Activated CD8-positive, alpha-beta memory T cell treated with anti-CD3 and anti-CD28 coated beads, Interleukin-2, amount 50 U/mL, for 48 hours (primary cell): ENCODE data around the gene C11orf86.
"Not testable (repeated sequence)": the region's sequence is repeated elsewhere in the genome, so short reads cannot be mapped to it uniquely, and the experiment has no call there.

ENCODE experiments used
- DNase-seq: peaks from one replicate; pipeline ENCODE4 v3.0.0-alpha.2; 2020

C11orf86 gene

DNA sequence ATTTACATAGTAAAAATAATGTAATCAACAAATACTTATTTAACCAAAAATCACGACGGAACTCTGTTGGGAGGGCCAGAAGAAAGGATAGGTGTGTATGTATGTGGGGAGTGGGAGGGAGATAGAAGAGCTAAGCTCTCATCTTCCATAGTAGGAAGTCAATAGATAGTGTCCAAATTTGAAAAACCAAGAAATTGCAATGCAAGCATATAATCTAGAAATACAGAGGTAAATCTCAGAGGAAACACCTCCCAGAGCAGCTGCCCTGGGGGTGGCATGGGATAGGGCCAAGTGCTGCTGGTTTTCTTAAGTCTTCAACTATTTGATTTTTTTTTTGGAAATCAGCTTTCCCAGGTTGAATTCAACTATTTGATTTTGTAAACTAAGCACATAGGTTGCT lies 16.9 kb downstream of the C11orf86 start:
- no peak for DNase-seq

DNA sequence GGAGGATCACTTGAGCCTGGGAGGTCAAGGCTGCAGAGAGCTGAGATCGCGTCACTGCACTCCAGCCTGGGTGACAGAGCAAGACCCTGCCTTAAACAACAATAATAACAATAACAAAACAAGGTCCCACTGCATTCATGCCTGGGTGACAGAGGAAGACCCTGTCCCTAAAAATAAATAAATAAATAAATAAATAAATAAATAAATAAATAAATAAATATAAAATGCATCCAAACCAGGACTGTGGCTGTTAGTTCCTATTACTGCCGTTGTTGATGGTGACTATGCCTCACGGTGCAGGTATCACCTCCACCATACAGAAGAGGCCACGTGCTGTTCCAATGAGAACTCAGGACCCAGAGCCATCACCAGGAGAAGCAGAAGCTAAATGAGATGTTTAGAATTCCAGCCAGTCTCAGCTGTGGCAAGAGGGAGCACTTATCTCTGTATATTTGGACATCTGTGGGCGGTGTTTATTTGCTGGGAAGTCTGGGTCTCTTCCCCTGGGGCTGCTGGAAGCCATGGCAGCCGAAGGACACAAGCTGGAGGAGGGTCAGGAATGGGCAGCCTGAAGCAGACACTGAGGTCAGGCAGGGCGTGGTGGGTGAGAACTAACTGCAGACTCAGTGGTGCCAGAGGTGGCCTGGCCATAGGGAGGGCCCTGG lies 21.6 kb downstream of the C11orf86 start:
- DNase-seq, result no peak

DNA sequence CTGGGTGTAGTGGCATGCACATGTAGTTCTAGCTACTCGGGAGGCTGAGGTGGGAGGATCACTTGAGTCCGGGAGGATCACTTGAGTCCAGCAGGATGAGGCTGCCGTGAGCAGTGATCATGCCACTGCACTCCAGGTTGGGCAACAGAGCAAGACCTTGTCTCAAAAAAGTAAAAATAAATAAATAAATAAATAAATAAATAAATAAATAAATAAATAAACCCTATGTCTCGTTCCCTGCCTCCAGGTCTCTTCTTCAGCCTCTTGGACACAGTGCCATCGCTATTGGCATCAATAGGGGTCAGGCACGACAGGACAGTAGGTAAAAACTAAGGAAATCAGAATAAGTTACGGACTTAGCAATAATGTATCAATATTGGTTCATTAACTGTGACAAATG lies 24.5 kb downstream of the C11orf86 start:
- no peak for DNase-seq

DNA sequence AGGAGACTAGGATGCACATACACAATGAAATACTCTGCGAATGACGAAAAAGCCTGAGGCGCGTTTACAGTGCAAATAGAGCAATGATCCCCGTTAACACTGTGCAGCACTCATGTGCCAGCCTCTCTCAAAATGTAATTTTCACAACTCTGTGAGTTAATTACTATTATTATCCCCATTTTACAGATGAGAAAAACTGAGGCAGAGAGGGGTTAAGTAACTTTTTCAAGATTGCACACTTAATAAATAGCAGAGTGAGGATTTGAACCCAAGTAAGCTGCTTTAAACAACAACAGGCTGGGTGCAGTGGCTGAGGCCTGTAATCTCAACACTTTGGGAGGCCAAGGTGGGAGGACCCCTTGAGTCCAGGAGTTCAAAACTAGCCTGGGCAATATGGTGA lies 26.2 kb downstream of the C11orf86 start:
- no peak for DNase-seq

DNA sequence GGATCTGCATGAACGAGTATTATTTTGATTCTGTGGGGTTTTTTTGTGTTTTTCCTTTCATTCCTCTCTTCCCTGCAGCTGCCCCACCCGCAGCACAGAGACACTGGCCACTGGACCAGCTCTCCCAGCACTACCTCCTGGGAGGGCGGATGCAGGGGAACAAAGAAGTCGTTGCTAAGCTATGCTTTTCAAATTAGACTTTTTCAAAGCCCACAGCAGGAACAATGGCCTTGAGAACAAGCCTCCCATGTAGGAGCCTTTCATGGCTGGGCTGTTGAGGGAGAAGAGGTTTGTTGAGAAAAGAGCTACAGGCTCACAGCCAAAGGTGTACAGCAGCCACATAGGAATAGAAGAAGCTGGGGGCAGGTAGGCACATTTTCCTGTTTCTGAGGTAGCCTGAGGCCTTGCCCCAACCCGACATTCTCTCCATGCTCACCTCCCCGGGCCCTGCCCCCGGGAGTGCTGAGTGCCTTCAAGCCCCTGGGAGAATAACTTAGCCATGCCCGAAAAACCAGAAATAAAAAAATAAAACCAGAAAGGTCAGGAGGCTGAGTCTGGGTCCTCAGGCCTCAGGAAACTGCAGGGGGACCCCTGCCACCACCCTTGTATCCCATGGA lies 27.3 kb downstream of the C11orf86 start:
- DNase-seq, result no peak

DNA sequence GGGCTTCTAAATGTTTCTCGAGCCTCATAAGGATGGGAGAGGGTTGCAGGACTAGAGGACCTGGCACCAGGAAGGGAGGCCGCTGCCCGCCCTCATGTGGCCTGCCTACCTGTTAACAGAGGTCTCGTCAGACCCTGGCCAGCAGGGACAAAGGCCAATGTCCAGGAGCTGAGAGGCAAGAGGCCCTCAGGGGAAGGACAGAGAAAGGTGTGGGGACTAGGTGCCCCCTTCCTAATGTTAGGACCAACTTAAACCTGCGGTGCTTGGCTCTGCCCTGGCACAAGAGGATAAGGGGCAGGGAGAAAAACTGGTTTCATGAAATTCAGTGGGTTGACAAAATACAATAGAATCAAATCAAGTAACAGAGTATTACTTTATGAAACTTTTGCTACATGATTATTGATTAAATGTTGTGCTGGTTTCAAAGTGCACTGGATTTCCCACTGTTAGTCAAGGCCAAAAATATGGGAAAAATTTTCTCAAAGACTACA lies 27.9 kb downstream of the C11orf86 start:
- no peak for DNase-seq

DNA sequence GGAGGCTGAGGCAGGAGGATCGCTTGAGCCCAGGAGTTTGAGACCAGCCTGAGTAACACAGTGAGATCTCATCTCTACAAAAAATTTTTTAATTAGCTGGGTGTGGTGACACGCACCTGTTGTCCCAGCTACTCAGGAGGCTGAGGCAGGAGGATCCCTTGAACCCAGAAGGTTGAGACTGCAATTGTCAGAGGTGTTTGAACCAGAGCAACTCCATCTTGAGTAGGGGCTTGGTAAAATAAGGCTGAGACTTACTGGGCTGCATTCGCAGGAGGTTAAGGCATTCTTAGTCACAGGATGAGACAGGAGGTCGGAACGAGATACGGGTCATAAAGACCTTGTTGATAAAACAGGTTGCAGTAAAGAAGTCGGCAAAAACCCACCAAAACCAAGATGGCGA lies 30.1 kb downstream of the C11orf86 start:
- DNase-seq, result not testable (repeated sequence)

DNA sequence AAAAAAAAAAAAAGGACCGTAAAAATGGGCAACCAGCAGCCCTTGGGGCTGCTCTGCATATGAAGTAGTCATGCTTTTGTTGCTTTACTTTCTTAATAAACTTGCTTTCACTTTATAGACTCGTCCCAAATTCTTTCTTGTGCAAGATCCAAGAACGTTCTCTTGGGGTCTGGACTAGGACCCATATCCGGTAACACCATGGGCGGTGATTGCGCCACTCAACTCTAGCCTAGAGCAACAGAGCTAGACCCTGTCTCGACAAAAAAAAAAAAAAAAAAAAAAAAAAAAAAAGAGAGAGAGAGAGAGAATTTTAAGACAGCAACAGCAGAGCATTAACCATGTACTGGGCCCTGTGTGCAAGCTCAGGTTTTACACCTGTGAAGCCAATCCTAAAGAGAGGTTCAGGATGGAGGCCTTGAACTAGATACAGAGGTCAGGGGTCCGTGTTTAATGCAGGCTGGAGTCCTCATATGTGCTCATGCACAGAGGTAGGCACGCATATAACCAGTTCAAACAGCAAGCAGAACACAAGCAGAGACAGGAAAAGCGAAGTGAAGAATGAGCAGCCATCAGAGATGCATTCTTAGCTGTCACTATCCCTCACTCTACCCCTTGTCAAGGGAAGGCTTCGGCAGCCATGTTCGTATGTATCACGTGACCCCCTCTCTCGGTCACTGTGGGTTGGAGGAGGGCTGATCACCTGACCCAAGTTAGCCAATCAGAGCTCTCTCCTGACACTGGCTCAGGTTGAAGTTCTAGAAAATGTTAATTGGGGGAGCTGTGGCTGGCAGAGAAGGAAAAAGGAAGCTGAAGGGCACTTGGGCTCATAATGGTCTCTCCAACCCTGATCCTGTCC lies 31.2 kb downstream of the C11orf86 start:
- DNase-seq, result no peak

DNA sequence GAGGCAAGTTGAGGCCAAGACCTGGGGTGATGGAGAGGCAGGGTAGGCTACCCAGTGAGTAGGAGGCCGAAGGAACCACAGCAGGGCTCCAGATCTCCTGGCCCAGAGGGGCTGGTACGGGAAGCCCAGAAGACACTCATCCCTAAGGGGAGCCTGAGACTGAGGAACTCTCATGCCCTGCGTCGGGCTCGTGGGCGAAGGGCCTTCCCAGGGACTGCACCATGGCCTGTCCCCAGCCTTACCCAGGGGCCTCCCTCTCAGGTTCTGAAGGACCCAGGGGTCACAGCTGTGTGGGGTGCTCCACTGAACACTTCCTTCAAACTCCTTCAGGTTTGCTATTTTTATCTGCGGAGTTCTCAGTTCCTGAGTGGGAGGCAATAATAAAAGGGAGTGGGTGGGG lies 32.0 kb downstream of the C11orf86 start:
- no peak for DNase-seq

DNA sequence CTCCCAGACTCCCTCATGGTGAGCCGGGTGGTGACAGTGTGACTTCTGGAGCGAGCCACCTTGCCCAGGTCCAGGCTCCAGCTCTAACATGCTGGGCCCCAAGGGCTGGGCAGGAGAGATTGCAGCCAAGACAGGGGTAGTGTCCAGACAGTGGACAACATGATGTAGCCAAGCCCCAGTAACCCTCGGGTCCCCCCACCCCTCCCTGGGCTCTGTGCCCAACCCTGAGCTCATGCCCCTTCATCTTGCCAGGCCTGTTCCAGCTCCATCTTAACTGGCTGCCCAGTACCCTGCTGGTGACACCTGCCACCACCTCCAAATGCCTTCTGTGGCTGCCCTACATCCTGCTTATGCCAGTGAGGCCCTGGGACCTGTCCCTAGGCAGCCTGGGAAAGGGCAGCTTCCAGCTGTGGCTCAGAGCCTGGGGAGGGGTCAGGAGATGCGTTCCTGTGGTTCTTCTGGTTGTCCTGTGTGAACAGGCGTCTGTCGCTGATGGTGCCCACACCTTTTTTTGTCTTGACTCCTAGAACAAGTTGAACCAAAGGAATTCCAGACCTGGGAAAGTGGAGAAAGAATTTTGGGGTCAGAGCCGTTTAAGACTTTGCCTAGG lies 35.3 kb downstream of the C11orf86 start:
- no peak for DNase-seq

DNA sequence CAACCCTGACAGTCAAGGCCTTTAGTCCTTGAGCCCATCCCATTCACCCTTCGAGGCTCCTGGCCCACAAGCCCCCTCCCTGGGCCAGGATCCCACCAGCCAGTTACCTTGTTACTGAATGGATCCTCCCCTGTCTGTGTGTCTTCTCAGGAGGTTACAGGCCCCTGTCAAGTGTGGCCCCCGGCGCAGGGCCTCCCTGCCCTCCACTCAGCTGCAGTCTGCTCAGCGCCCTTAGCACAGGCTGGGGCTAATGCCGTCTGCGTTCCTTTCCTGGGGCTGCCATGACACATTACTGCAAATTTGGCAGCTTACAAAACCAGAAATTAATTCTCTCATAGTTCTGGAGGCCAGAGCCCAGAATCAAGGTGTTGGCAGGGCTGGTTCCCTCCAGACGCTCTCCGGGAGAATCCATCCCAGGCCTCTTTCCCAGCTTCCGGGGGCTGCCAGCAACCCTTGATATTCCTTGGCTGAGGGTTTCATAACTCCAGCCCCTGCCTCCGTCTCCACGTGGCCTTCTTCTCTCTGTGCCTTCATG lies 38.5 kb downstream of the C11orf86 start:
- DNase-seq, result no peak

DNA sequence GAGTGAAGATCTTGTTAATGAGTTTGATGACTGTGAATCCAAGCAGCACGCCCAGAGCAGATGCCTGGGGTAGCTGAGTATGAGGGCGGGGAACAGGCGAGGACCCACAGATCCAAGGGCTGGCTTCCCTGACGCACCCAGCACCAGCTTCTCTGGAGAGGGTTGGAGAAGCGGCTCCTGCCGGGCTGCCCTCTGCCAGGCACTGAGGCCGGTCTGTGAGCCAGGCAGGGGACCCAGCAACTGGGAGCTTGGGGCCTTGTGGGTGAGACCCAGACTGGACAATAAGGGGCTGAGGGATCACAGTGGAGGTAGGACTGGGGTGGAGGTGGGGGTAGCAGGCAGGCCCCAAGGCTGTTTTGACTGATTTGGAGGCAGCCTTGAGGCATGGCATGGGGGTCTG lies 39.2 kb downstream of the C11orf86 start:
- no peak for DNase-seq

DNA sequence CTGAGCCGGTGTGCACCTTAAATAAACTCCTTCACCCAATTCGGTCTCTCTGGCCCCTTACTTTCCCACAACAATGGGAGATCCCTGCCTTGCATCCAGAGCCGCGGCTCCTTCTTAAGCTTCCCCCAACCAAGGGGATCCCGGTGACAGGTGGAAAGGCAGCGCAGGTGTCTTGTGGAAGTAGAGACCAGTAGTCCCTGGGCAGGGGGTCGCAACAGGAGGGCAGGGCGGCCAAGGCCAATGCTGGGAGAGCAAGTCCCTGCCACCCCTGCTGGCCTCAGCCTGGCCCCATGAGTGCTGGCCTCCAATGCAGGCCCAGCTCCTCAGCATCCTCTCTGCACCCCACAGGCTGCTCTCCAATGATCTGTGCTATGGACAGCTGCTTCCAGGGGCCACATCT lies 39.9 kb downstream of the C11orf86 start:
- no peak for DNase-seq

DNA sequence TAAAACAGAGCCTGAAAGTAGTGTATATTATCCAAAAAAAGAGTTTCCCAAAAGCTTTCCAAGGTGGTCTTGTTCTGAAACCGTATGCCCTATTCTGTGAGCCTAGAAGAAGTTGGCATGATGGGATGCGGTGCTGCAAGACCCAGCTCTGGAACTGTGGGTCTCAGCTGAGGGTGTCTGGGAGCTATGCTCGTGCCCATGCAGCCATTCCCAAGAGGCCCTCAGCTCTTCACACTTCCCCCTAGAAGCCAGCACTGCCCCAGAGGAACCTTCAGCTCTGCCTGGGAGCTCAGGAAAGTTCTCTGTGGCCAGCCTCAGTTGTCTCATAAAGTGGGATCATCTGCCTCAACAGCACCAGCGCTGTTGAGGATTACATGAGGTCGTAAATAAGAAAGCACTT lies 41.4 kb downstream of the C11orf86 start:
- no peak for DNase-seq

DNA sequence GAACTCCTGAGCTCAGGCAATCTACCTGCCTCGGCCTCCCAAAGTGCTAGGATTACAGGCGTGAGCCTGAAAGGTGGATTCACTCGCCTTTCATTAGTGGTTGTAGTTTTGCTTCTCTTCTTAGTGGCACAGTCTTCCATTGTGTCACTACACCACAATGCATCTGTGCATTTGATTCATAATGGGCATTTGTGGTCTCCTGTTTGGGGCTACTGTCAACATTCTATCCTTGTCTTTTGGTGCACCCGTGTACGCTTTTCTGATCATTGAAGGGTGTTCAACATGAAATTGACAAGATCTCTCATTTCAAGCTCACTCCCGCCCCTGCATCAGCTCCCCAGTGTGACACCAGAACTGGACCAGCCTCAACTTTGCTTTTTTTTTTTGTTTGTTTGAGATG lies 45.8 kb downstream of the C11orf86 start:
- no peak for DNase-seq

DNA sequence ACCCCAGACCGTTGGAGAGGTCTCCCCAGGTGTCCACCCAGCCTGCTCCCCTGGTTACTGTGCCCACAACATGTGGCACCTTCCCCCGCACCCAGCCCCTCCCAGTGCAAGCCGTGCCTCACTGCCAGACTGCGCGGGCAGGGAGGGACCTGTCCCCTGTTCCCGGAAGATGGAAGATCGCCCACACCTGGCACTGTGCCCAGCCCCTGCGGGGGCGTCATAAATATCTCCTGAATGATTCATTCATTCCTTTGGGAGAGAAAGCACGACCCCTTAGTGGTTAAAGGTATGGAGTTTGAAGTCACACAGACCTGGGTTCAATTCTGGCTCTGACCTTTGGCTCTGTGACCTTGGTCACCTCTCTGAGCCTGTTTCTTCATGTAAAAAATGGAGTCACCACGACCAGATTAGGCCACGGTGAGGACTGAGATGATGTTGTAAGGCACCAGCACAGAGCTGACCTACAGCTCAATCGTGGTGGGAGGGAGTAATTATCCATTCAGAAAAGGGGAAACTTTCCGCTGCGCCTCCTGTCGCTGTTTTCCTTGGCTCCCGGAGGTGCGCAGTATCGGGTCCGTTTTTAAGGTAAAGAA lies 47.3 kb downstream of the C11orf86 start:
- no peak for DNase-seq

DNA sequence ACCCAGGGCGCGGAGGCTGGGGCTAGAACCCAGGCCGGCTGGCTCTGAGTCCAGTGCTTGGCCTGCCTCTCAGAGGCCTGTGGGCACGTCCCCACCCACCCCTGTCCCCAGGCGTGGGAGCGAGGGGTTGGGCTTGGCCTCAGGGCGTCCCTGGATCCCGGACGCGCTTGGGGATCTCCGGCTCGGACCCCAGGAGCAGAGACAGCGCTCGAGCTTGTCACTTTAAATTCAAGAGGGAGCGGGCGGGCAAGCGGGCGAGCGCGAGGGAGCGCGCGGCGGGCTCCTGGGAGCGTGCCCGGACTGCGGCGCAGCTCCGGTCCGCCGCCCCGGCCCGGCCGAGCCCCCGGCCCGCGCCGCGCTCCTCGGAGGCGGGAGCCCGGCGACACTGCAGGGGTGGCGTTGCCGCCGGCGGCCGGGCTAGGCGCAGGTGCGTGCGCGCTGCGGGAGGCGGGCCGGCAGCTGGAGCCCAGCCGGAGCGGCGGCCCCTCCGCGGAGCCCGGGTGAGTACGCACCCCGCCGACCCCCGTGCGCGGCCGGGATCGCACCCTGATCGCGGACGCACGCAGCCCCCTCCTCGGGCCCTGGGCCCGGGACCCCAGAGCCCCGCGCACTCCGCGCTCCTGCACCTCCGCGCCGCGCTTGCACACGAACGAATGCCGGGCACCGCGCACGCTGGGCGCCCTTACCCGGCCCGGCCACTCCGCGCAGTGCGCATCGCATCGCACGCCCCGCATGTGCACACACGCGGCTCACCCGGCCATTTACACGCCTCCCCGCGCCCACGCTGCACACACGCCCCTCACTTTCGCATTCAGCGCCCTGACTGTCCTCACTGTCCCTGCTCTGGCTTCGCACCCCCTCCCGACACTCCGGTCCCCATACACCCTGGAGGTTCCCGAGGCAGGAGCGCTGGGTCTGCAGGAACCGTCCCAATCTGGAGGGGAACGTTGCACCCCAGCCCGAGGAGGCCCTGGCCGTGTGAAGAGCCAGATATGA lies 48.2 kb downstream of the C11orf86 start, which contains the start of gene SYT12:
SYT12 (plus strand) TSS at position 174 of the 996 bp plus-strand sequence. CDS start 7,011 bp downstream, outside the sequence.
- no peak for DNase-seq

DNA sequence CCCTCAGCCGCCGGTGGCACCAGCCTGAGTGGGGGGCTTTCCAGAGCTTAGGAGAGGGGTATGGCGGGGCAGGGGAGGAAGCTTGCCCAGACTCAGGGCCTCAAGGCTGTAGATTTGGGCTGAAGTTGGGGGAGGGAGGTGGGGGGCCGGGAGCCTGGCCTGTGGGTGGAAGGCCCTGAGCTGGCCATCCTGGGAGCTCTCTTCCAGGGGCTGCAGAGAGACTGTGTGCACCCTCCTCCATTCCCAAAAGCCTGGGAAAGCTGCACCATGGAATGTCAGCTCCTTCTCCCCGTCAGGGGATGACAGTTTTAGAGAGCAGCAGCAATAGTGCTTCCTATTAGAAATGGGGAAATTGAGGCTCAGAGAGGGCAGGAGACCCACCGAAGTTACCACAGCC lies 48.9 kb downstream of the C11orf86 start:
- DNase-seq, result no peak

DNA sequence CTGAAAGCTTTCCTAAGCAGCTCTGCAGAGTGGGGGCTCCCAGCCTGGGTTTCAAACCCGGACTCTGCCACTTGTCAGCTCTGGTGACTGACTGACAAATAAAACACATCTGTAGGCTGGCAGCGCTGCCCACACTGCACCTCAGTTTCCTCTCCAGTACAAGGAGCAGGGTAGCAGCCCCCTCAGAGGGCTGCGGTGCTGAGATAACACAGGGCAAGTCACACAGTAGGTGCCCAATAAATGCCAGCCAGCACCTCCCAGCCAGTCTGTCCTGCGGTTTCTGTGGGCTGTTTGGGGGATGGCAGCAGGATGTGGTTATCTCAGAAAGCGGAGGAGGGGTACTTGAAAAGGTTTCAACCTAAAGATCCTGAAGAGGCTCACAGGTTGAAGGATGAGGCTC lies 49.3 kb downstream of the C11orf86 start:
- peak; percentile 71 for DNase-seq

DNA sequence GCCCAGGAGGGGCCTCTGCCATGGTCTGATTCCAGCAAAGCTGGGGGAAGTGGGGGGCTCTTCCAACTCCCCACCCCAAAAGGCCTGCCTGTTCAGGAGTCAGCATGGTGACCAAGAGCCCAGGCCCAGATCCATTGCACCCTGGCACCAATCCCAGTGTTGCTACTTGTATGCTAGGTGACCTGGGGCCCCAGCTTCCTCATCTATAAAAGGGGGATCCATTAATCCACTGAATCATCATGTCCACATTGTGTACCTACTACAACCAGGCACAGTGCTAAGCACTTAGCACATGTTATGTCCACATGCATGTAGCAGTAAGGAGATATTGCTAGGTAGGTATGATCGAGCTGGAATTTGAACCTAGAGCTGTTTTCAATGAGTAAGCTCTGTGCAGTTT lies 49.9 kb downstream of the C11orf86 start:
- DNase-seq, result no peak

DNA sequence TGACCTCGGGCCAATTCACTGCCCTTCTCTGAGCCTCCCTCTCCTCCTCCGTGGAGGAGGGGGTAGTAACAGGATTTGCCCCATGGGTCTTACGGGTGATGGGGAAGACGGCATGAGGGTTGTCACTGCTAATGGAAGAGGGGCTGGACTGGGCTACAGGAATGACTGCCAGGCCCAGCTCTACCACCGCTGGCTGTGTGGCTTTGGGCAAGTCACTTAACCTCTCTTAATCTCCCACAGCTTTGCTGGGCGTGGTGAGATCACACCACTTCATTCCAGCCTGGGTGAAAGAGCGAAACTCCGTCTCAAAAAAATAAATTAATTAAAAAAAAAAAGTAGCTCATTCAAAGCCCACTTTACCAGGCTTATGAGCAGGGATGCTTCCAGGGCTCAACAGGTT lies 50.6 kb downstream of the C11orf86 start:
- DNase-seq, result no peak
